Measurements from ENCODE around the gene TUBB2B.

DNA sequence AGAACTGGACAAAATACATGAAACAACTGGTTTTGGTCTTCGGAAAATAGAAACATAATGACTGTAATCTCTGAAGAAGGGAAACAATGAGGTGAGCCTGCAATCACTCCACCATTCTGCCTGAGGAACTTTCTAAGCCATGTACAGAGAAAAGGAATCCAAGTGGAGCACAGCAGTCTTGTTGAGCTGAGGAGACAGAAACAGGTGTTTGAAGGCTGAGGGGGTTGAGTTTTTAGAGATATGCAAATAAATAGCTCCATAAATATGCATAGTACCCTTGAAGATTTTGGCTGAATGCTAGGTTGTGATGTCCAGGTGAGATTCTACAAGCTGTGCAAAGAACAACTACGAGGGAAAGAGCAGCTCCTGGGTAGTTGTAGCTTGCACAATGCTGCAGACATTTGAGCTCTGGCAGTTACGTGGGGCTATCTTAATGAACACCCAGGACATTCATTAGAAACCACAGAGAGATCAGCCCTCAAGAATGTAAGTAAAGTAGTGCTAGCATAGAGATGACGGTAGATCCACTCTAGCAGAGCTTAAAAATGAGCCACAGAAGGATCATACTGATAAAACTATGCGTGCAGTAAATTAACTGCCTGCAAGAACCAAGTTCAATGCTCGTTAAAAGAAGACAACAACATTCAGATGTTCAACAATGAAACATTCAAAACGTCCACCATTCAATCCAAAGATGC is 24.3 kb downstream of the TUBB2B start:
- TF ChIP-seq ZZZ3 (IDR thresholded peaks at IDR 0.05; ENCODE audit: control insufficient read depth, insufficient read length, low read depth) (no peak), SUZ12 (IDR thresholded peaks at IDR 0.05; ENCODE audit: unreplicated experiment) (no peak), POLR2A (IDR thresholded peaks at IDR 0.05; ENCODE audit: low read depth, low read length) (no peak), MXI1 (IDR thresholded peaks at IDR 0.05; ENCODE audit: low read depth, low read length) (no peak), NFXL1 (IDR thresholded peaks at IDR 0.05; ENCODE audit: borderline replicate concordance) (no peak), POLR2AphosphoS5 (IDR thresholded peaks at IDR 0.05; ENCODE audit: low read length) (no peak), BRCA1 (IDR thresholded peaks at IDR 0.05; ENCODE audit: low read depth, low read length) (no peak), YY1 (IDR thresholded peaks at IDR 0.05; ENCODE audit: low read depth, low read length) (no peak), RBBP5 (conservative IDR thresholded peaks at IDR 0.05) (no peak), TAF1 (IDR thresholded peaks at IDR 0.05; ENCODE audit: borderline replicate concordance, low read depth, low read length) (no peak), JUND (IDR thresholded peaks at IDR 0.05; ENCODE audit: low read depth, low read length) (no peak), EZH2 (IDR thresholded peaks at IDR 0.05; ENCODE audit: borderline replicate concordance, control insufficient read depth, low read depth, low read length) (no peak)
- TF ChIP-seq, protein P1, sequence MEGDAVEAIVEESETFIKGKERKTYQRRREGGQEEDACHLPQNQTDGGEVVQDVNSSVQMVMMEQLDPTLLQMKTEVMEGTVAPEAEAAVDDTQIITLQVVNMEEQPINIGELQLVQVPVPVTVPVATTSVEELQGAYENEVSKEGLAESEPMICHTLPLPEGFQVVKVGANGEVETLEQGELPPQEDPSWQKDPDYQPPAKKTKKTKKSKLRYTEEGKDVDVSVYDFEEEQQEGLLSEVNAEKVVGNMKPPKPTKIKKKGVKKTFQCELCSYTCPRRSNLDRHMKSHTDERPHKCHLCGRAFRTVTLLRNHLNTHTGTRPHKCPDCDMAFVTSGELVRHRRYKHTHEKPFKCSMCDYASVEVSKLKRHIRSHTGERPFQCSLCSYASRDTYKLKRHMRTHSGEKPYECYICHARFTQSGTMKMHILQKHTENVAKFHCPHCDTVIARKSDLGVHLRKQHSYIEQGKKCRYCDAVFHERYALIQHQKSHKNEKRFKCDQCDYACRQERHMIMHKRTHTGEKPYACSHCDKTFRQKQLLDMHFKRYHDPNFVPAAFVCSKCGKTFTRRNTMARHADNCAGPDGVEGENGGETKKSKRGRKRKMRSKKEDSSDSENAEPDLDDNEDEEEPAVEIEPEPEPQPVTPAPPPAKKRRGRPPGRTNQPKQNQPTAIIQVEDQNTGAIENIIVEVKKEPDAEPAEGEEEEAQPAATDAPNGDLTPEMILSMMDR (IDR thresholded peaks at IDR 0.05 in 2 of 3, conservative IDR thresholded peaks at IDR 0.05 in 1 of 3; ENCODE audit: control insufficient read depth in 2 of 3, extremely low read depth in 1 of 3, insufficient read depth in 1 of 3, low read depth in 3 of 3, low read length in 3 of 3): no peak

All from GM12878 (cell line).